HUES48 (cell line): ENCODE data around the gene NELFB.
A peak's percentile ranks its signal among the peaks of the same experiment; 100 is the strongest.

ENCODE experiments used
- H3K27ac ChIP-seq: one replicate; pipeline ENCODE4 v1.7.0; 2013; ENCODE audit warnings: low read depth, low read length, inconsistent platforms
- H3K27me3 ChIP-seq: 2 replicates; pipeline ENCODE4 v1.6.1; 2013; ENCODE audit warnings: mild to moderate bottlenecking, low read length; ENCODE audit not compliant: control insufficient read depth, insufficient read depth
- H3K36me3 ChIP-seq: 2 replicates; pipeline ENCODE4 v1.6.1; 2013; ENCODE audit warnings: low read length; ENCODE audit not compliant: control insufficient read depth, insufficient read depth
- H3K4me1 ChIP-seq: 2 replicates; pipeline ENCODE4 v1.6.1; 2013; ENCODE audit warnings: mild to moderate bottlenecking, low read length; ENCODE audit not compliant: control insufficient read depth, insufficient read depth
- H3K4me3 ChIP-seq: 2 replicates; pipeline ENCODE4 v1.5.1; 2013; ENCODE audit warnings: mild to moderate bottlenecking, low read depth, low read length
- H3K9ac ChIP-seq: 2 replicates; pipeline ENCODE4 v1.6.1; 2013; ENCODE audit warnings: mild to moderate bottlenecking, low read depth, low read length, moderate library complexity
- H3K9me3 ChIP-seq: 2 replicates; pipeline ENCODE4 v1.6.1; 2013; ENCODE audit warnings: low read length; ENCODE audit not compliant: control insufficient read depth, insufficient read depth

NELFB gene

GRCh38 chr9:137254624-137255447 lies at the start of gene NELFB:
Gene NELFB, plus strand, starts transcription at chr9:137255327.
- peaks cover 21% of the 10 kb centered on the region for H3K36me3 ChIP-seq
- peak within 1 kb of the TSS; percentile 97 for H3K4me3 ChIP-seq
- H3K4me1 ChIP-seq, result peaks cover 11% of the 10 kb centered on the region
- peak within 1 kb of the TSS; percentile 70; the same call in 1 of the 2 replicates for H3K9ac ChIP-seq
- peak within 1 kb of the TSS; percentile 64 for H3K27ac ChIP-seq
- H3K9me3 ChIP-seq, result no peaks in the 10 kb centered on the region
- no peaks in the 10 kb centered on the region; the same call in 1 of the 2 replicates for H3K27me3 ChIP-seq

GRCh38 chr9:137206602-137207001 lies 48.5 kb upstream of the NELFB start:
- H3K9ac ChIP-seq, result no peak overlapping the region
- H3K4me1 ChIP-seq, result peaks cover 5% of the 10 kb centered on the region; the same call in 1 of the 2 replicates
- H3K27me3 ChIP-seq, result no peaks in the 10 kb centered on the region
- H3K9me3 ChIP-seq, result no peaks in the 10 kb centered on the region
- peaks cover 19% of the 10 kb centered on the region for H3K36me3 ChIP-seq
- peak overlapping the region; percentile 82 for H3K4me3 ChIP-seq
- H3K27ac ChIP-seq, result no peak overlapping the region

GRCh38 chr9:137211532-137211931 lies 43.6 kb upstream of the NELFB start:
- Histone ChIP-seq H3K27me3 (no peaks in the 10 kb centered on the region), H3K4me3 (no peak overlapping the region), H3K36me3 (peaks cover 51% of the 10 kb centered on the region), H3K27ac (no peak overlapping the region), H3K9me3 (no peaks in the 10 kb centered on the region), H3K4me1 (no peaks in the 10 kb centered on the region), H3K9ac (no peak overlapping the region)

DNA sequence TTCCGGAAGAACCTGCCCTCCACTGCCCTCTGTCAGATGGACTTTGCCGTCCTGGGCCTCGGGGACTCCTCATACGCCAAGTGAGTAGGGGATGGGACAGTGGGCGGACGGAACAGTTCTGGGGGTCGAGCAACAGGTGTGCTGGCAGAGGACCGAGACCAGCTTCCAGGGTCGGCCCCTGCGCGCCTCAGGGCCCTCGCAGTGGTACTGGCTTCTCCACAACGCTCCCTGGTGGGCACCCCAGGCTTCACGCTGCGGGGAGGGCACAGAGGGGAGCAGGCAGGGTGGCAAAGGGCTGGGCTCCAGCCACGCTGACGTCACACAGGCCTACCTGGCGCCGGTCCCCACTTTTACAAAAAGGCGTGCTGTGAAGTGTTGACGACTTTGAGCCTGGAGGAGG lies 42.6 kb upstream of the NELFB start:
- no peak overlapping the region for H3K27ac ChIP-seq
- H3K9ac ChIP-seq, result no peak overlapping the region
- H3K36me3 ChIP-seq, result peaks cover 50% of the 10 kb centered on the region
- H3K27me3 ChIP-seq, result no peaks in the 10 kb centered on the region
- H3K9me3 ChIP-seq, result no peaks in the 10 kb centered on the region
- H3K4me3 ChIP-seq, result no peak overlapping the region
- no peaks in the 10 kb centered on the region for H3K4me1 ChIP-seq

GRCh38 chr9:137213160-137214060 lies 41.7 kb upstream of the NELFB start:
- Histone ChIP-seq H3K9me3 (no peaks in the 10 kb centered on the region), H3K27ac (no peak overlapping the region), H3K4me1 (no peaks in the 10 kb centered on the region), H3K4me3 (no peak overlapping the region), H3K36me3 (peaks cover 47% of the 10 kb centered on the region), H3K9ac (no peak overlapping the region), H3K27me3 (no peaks in the 10 kb centered on the region)

- no peak overlapping the region for H3K27ac ChIP-seq
- H3K36me3 ChIP-seq, result peaks cover 40% of the 10 kb centered on the region
- H3K4me3 ChIP-seq, result no peak overlapping the region
- no peaks in the 10 kb centered on the region for H3K9me3 ChIP-seq
- no peaks in the 10 kb centered on the region for H3K27me3 ChIP-seq
- no peak overlapping the region for H3K9ac ChIP-seq
- H3K4me1 ChIP-seq, result no peaks in the 10 kb centered on the region
These were observed 40.5 kb upstream of the NELFB start for GRCh38 chr9:137214620-137215019.

DNA sequence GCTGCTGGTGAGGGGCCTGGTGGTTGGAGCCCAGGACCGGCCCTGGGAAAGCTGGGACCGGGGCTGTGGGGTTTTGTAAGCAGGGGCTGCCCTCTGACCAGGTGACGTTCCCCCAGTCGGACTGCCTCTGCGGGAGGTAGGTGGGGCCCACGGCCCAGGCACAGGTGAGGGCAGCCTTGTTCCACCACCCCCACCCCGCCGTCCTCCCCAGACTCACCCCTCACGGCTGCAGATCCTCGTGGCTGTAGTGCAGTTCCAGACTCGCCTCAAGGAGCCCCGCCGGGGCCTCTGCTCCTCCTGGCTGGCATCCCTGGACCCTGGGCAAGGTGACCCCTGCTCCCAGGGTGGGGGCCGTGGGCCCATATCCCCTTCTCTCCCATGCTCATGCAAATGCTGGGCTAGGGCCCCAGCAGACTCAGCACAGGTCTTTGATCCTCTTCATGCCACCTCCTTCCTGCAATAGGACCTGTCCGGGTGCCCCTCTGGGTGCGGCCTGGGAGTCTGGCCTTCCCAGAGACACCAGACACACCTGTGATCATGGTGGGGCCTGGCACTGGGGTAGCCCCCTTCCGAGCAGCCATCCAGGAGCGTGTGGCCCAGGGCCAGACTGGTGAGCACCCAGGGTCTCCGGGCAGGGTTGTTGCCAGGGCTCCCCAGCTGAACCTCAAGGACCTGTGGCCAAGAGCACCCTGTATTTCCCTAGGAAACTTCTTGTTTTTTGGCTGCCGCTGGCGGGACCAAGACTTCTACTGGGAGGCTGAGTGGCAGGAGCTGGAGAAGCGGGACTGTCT lies 39.7 kb upstream of the NELFB start:
- no peak overlapping the region for H3K9ac ChIP-seq

GRCh38 chr9:137216188-137216965 lies 38.8 kb upstream of the NELFB start:
- Histone ChIP-seq H3K4me3 (no peak overlapping the region), H3K9ac (no peak overlapping the region), H3K9me3 (no peaks in the 10 kb centered on the region), H3K27me3 (no peaks in the 10 kb centered on the region), H3K27ac (no peak overlapping the region), H3K4me1 (no peaks in the 10 kb centered on the region), H3K36me3 (peaks cover 34% of the 10 kb centered on the region)

More for the DNA sequence above, 39.7 kb upstream of the NELFB start:
- H3K4me1 ChIP-seq, result no peaks in the 10 kb centered on the region
- H3K36me3 ChIP-seq, result peaks cover 36% of the 10 kb centered on the region
- no peaks in the 10 kb centered on the region for H3K27me3 ChIP-seq
- no peak overlapping the region for H3K4me3 ChIP-seq
- H3K27ac ChIP-seq, result no peak overlapping the region
- H3K9me3 ChIP-seq, result no peaks in the 10 kb centered on the region

GRCh38 chr9:137217276-137218211 lies 37.6 kb upstream of the NELFB start:
- no peaks in the 10 kb centered on the region for H3K4me1 ChIP-seq
- no peak overlapping the region for H3K4me3 ChIP-seq
- peaks cover 34% of the 10 kb centered on the region for H3K36me3 ChIP-seq
- H3K27ac ChIP-seq, result no peak overlapping the region
- H3K27me3 ChIP-seq, result peaks cover under 1% of the 10 kb centered on the region; the same call in 1 of the 2 replicates
- no peaks in the 10 kb centered on the region for H3K9me3 ChIP-seq
- H3K9ac ChIP-seq, result no peak overlapping the region
